GM19025 (cell line): Measurements from ENCODE around the gene SPRY1.

Experiments used
- ATAC-seq: cut with Tn5 transposase; IDR thresholded peaks from one replicate; pipeline ENCODE4 v1.9.1; 2021; ENCODE audit warnings: mild to moderate bottlenecking, low read depth, moderate library complexity; ENCODE audit not compliant: unreplicated experiment

SPRY1 gene

DNA sequence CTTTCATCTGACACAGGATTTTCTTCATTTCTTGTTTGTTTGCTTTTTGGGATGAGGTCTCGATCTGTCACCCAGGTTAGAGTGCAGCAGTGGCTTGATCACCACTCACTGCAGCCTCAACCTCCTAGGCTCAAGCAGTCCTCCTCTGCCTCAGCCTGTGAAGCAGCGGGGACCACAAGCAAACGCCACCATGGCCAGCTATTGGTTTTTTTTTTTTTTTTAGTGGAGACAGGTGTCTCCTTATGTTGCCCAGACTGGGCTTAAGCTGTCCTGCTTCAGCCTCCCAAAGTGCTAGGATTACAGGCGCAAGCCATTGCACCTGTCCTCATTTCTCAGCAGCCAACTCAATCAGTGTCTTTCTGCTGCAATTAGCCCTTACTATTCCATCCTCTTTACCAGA lies 10.3 kb downstream of the SPRY1 start:
- no peak for ATAC-seq

- no peak for ATAC-seq
These were observed 12.0 kb downstream of the SPRY1 start for GRCh38 chr4:123408471-123409084.

DNA sequence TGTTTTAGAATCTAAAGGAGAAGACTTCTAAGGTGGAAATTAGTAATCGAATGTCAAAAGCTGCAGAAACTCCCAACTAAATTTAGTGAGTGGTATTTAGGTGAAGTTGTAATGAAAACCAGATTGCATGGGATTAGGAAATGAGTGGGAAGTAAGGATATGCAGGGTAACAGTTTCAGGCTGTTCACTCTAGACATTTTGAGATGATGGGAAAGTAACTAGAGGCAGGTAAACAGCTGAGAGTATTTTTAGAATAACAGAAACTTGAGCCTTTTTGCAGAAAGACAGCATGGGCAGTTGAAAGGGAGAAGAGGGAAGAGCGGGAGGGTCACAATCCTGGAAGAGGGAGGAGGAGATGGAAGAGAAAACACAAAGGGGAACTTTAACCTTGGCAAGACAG lies 12.7 kb downstream of the SPRY1 start:
- ATAC-seq: no peak

DNA sequence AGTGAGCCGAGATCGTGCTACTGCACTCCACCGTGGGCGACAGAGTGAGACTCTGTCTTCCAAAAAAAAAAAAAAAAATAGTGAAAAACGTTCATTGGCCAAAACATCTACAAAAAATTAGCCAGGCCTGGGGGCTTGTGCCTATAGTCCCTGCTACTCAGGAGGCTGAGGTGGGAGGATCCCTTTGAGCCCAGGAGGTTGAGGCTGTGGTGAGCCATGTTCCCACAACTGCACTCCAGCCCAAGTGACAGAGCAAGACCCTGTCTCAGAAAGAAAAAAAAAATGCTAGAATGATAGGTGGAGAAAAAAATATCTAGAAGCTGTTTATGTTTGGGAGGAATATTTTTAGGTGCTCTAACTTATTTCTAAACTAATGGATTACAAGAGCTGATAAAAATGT lies 14.9 kb downstream of the SPRY1 start:
- ATAC-seq: no peak

GRCh38 chr4:123412091-123412505 lies 15.5 kb downstream of the SPRY1 start:
- peak; percentile 73 for ATAC-seq

DNA sequence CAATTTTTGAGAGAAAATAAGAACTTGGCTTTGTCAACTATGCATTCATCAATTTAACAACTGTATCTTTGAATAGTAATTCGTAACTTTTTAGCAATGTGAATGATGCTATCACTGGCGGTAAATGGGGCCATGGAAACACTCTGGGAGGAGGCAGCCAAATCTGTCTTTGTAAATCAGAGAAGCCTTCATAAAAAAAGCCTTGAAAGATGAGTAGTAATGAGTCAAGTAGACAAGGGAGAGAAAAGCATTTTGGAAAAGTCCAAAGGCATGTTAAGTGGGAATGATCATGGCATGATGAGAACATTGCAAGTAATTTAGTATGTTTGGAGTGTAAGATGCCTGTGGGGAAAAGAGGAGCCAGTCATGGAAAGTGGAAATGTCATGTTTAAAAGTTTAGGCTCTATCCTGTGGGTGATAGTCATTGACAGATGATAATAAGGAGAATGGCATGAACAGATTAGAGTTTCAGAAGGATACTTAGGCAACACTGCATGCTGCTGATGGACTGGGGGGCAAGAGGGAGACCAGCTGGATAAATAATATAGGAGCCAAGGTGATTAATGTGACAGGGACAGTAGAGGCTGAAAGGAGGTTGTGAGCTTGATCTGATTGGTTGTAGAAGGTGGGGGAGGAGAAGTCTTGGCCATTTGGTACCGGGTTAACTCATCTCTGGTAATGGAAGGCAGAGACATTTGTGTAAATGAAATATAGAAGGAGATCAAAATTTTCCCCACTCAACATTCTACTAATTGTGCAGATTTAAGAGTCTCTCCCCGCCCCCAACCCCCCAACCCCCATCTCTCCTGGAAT lies 16.3 kb downstream of the SPRY1 start:
- ATAC-seq: no peak

DNA sequence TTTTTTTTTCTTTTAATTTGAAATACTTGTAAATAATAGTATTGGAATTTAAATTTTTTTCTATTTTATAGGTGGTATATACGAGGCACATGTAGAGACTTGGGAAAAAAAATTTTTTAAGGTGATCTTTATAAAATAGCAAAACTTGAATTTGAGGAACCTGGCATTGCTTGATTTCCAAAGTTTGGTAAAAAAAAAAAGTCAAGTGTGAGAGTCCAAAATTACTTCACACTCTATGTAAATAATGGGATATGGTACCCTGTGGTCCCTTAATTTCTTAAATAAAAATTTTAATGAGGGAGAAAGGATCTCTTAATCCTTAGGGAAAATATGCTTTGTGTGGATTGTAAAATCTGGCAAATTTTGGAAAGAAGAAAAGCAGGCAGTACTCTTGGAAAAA lies 19.0 kb downstream of the SPRY1 start:
- no peak for ATAC-seq

DNA sequence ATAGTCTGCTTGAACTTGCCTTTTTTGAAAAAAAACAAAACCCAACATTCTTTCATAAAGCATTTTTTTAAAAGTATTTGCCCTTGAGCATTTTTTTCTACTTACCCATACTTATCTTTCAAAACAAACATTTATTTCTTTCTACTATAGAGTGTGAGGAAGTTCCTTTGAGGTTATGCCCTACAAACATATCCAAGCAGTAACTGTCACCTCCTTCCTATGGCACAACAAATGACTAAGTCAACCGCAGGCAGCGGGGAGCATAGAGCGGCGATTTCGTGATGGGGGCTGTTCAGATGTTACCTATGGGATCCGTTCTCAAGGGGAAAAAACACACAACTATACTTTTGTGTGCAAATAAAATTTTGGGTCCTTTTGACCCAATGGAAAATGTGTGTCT lies 19.4 kb downstream of the SPRY1 start:
- ATAC-seq: no peak

- ATAC-seq: no peak
These were observed 21.2 kb downstream of the SPRY1 start for GRCh38 chr4:123417813-123418212.

DNA sequence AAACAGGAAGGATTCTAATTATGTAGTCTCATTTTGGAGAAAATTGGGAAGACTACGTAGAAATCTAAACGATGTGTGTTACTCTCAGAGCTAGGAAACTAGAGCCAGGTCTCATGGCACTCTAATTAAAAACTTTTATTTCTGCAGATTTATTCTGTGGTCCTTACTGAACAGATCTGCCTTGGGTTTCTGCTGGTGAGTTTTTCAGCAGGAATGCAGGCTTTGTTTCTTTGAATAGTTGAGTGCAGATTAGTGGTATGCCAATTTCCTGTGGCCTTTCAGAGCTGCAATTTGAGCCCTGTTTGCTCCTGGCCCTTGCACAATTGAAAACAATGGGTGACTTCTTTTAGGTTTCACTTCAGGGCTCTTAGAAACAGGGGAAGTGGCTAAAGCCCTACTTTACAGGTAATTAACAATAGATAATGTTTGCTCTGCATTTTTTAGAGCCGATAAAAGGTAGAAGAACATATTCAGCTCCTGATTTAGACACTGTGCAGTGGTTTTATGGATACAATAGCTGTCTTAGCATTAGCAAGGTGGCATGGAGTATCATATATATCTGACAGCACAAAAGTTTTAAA lies 21.8 kb downstream of the SPRY1 start:
- peak; percentile 73 for ATAC-seq

DNA sequence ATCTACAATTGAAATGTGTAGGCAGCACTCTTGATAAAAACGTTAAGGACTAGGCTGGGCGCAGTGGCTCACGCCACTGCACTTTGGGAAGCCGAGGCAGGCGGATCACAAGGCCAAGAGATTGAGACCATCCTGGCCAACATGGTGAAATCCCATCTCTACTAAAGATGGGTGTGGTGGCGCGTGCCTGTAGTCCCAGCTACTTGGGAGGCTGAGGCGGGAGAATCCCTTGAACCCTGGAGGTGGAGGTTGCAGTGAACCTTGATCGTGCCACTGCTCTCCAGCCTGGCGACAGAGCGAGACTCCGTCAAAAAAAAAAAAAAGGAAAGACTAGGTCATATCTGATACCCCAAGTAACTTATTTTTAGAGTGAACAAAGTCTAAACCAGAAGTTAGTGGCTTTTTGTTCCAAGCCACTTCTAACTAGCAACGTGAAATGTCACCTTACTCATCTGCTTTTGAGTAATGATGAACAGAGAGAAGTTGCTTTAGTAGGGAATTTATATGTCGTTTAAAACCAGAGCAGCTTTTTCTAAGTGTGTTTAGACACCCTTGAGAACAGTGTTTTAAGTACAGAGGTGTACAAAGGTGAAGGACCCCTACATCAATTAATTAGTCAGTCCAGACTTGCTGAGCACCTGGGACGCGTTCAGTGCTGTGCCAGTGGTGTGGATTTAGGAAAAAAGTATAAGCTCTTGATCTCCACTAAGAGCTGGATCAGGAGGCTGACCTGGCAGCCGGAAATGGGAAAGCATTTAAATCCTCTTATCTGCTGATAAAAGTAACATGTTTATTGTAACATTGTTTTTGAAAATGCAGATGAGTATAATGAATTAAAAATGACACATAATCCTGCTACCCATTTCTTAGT lies 23.5 kb downstream of the SPRY1 start:
- ATAC-seq: no peak

GRCh38 chr4:123421227-123421936 lies 24.8 kb downstream of the SPRY1 start:
- ATAC-seq: no peak

DNA sequence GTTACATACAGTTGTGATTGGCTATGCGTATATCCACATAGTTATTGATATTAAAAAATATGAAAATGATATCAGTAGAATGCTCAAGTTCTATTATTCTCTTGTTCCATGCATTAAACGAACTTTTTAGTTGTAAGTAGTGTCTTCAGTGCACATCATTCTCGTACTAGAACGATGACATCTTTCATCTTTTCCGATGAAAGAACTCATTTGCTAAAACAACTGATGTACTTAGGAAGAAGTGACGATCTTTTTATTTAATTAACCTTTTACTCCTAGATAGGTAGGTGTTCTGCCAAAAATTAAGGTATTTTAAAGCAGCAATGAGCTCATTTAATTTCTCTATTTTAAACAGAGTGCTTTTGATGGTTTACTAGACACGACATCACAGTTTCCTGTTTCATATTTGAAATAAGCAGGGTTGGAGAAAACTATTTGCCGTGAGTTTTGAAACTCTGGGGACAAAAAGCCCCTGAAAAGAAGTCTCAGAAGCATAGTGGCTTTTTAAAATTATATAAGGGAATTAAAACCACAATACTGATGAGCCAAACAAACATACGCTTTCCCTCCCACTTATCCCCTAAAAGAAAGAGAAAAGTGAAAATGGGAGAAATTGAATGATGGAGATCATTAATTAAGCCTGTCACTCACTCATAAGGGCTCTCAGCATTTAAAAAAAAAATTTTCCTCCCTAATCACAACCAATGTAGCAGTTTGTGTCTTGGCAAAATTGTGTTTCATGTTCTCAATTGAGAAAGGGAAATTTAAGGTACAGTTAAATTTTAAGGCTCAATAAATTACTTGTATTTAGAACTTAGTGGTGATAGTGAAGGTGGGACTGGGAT lies 25.6 kb downstream of the SPRY1 start:
- no peak for ATAC-seq

DNA sequence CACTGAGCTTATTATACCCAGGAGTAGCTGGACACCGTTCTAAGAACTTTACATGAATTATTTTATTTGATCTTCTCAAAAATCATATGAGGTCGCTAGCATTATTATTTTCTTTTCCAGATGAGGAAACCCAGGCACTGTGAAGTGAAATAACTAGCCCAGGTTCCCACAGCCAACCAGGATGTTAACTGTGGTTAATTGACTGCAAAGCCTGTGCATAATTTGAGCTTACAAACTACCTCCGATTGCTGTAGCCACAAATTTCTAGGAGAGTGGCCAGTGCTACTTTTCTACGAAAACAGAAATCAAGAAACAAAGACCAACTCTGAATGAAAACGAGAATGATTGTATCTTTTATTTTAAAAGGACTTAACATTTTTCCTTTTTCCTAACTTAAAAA lies 27.2 kb downstream of the SPRY1 start:
- no peak for ATAC-seq

DNA sequence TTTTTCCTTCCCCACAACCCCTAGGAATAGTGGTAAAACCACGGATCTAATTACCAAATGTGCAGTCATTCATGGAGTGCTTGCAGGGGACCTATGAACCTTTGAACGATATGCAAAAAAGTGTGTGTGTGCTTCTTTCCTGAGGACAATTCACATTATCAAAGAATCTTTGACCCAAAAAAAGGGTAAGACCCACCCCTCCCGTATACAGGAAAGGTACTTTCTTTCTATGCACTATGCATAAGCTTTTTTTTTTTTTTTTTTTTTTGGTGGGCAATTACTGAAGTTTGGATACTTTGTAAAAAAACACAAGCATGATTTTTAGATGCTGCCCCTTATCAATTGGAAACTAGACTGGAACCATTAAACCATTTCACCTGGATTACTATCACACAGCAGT lies 31.4 kb downstream of the SPRY1 start:
- no peak for ATAC-seq

- ATAC-seq: no peak
These were observed 33.4 kb downstream of the SPRY1 start for GRCh38 chr4:123430031-123430430.

GRCh38 chr4:123430501-123430900 lies 33.9 kb downstream of the SPRY1 start:
- ATAC-seq: no peak

- no peak for ATAC-seq
These were observed 37.0 kb downstream of the SPRY1 start for GRCh38 chr4:123433573-123433972.

DNA sequence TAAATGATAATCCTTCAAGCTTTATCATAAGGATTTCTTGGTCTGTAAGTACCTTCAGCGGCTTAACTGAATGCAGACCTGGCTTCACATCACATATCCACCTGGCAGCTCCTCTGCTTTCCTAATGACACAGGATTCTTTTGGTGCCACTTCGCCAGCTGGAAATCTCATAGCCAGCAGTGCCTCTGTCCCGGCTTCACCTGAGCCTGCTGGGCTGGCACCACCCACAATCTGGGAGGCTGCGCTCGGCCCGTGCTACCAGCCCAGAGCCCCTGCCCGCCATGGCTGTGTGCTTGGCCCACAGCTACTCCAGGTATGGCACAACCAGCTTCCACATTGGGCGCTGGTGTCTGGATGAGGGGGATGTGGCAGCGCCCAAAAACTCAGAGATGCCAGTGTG lies 37.4 kb downstream of the SPRY1 start:
- no peak for ATAC-seq
